HG02623 (cell line): ENCODE data around the gene TVP23A.
"Not testable (repeated sequence)": the region's sequence is repeated elsewhere in the genome, so short reads cannot be mapped to it uniquely, and the experiment has no call there.

Experiments
- ATAC-seq: cut with Tn5 transposase; IDR thresholded peaks from one replicate; pipeline ENCODE4 v1.9.1; 2021; ENCODE audit warnings: moderate library complexity; ENCODE audit not compliant: unreplicated experiment

TVP23A gene

DNA sequence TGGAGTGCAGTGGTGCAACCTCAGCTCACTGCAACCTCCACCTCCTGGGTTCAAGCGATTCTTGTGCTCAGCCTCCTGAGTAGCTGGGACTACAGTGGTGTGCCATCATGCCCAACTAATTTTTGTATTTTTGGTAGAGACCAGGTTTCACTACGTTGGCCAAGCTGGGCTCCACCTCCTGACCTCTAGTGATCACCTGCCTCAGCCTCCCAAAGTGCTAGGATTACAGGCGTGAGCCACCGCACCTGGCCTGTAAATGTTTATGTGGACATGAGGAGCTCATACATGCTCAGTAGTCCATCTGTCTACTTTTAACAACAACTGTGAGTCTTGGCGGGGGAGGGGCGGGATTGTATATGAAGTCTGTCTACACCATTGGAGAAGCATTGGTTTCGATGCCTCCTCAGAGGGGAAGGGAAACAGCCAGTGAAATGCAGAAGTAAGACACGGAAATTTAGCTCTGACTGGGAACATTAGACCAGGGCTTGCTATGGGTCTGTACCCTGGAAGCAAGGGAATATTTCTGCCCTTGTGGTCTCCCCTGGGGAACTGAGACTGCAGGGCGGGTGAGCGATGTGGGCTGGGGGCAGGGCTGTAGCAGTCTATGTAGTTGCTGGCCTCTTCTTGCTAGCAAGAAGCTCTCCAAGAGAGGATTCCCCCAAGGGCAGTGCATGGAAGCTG lies 65.6 kb downstream of the TVP23A start:
- ATAC-seq: peak; percentile 52

DNA sequence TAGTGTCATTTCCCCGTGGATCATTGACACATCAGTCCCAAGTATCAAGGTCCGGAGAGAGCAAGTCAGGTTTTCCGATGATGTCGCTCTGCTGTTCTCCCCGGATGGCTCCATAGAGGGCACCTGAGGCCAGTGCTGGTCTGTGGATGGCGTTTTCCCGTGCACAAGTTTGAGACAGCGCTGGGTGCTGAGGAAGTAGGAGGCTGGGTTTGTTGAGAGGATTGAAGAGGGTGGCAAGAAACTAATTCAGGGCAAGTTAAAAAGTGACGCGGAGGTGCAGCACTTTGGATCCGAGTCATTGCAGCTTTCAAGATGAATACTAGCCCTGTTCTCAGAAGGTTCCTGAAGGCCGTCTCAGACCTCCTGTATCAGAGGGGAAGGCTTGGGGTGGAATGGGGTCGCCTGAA lies 67.3 kb downstream of the TVP23A start:
- no peak for ATAC-seq

DNA sequence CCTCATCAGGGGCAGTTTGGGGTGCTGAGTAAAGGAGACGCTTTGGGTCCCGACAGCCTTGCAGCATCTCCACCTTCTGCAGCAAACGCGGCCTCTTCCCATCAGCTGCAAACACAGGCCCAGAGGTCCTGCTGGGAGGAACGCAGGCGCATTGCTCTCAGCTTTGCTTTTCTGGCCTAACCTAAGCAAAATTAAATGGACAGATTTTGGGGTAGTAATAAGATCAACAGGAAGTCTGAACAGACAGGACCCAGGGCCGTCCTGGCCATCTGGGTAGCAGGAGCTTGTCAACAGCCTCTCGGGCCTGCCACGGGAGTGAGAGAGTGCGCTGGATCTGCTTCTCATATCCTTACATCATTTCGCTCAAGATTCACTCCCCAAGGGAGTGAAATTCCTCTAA lies 67.8 kb downstream of the TVP23A start:
- no peak for ATAC-seq

DNA sequence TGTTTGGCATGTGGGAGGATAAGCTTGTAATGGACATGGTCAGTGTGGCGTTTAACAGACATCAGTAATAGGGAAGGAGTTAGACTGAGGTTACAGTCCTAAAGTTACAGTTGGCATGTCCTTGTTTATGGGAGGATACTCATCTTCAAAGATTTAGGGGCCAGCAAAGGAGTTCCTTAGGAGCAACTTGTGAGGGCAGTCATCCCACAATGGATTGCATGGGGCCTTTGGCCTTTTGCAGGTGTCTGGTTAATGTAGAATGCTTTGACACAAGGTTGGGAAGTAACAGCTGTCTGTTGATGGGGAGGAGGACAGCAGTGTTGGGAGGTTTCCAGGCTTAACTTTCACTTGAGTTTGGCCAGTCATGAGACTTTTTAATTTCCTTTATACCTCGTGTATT lies 72.8 kb downstream of the TVP23A start:
- no peak for ATAC-seq

DNA sequence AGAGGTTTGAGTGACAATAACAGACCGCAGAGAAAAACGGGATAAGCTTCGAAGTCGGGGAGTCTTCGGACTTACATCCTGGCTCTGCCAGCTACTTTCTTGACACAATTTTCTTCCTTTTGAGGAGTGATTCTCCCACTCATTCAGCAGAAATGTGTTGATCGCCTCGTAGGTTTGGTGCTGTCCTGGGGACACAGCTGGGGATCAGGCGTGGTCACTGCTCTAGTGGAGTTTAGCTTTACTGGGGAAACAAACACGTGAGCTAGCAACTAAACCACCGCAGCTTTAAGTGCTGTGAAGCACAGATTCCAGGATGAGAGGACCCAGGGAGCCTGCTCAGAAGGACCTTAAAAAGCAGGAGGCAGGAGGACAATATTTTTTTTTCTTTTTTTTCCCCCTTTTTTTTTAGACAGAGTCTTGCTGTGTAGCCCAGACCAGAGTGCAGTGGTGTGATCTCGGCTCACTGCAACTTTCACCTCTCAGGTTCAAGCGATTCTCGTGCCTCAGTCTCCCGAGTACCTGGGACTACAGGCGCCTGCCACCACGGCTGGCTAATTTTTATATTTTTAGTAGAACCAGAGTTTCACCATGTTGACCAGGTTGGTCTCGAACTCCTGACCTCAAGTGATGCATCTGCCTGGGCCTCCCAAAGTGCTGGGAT lies 74.1 kb downstream of the TVP23A start:
- ATAC-seq: no peak

DNA sequence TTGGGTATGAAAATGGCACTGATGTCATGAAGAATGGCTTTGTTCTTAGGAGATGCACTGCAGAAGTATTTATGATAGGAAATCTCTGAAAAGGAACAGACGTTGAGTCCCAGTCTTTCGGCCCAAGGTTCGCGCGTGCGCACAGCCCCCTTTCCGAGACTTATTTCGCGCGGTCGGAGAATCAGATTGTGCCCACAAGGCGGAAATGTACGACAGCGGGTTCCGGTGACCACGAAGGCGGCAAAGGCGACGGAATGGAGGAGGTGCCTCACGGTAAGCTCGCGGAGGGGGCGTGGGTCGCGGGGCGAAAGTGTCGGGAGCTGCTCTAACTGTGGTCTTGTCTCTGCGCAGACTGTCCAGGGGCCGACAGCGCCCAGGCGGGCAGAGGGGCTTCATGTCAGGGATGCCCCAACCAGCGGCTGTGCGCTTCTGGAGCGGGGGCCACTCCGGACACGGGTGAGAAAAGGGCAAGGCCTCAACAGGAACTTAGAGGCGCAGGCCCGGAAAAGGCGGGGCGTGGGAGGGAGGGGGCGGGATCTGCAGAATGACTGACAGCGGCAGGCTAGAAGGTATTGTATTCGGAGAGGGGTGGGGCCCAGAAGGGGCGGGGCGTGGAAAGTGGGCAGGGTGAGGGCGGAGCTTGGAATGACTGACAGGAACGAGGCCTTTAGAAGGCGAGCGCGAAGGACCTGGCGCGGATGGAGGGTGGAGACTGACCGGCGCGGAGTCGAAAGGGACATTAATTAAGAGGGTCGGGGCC lies 74.8 kb downstream of the TVP23A start, which contains the start of gene NUBP1:
Gene NUBP1 (plus strand): TSS at position 233 of the 760 bp plus-strand sequence. CDS start 22 bp downstream, at position 255.
- ATAC-seq: peak; percentile 79

DNA sequence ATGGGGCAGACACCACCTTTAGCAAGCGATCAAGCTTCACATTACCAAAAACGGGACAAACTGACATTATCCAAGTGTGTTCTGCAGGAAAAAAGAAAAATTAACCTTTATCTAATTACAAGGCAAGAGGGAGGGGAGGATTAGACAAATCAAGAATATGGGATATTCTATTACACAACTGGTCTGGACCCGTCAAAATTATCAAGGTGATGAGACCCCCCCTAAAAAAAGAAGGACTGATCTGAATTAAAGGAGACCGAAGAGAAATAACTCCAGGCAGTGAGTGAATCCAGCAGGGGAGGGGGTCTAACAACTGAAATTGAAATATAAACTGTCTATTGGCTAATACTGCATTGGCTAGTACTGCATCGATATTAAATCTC lies 75.4 kb downstream of the TVP23A start:
- ATAC-seq: no peak

DNA sequence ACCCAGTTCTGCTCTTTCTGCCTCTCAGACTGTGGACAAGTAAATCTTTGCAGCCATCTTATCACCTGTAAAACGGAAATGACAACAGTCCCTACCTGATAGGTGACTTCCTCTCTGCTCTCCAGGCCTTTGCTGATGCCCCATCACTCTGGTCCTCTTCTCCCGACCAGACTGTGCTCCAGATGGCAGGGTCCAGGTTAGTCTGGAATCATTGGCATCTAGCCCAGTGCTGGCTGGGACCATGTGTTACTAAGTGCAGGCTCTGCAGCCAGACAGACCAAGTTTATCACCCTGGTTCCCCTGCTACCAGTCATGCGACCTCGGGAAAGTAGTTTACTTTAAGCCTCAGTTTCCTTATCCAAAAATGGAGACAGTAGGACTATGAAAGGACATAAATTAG lies 76.8 kb downstream of the TVP23A start:
- ATAC-seq: no peak

DNA sequence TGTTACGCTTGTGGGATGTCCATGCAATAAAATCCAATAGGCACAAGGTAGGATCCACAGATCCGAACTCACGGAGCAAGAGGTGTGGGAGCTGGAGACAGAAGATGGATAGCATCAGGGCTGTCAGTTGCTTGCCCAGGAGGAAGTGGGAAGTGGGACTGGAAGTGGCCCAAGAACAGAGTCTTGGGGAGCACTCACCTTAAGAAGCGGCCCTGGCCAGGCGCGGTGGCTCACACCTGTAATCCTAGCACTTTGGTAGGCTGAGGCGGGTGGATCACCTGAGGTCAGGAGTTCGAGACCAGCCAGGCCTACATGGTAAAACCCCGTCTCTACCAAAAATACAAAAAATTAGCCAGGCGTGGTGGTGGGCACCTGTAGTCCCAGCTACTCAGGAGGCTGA lies 77.3 kb downstream of the TVP23A start:
- not testable (repeated sequence) for ATAC-seq

DNA sequence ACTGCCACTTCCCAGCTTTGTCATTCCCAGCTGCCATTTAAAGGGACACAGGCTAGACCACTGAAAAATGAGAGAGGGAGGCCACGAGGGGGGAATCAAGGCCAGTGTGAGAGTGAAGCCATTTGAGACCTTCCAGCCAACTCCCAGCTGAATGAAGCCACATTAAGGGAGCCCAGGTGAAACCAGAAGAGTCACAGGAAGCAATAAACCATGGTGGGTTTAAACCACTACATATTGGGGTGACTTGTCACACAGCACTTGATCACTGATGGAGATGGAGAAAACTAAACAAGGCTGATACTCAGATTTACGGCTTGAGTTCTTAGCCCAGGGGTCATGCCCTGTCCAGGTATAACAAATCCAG lies 77.8 kb downstream of the TVP23A start:
- no peak for ATAC-seq

DNA sequence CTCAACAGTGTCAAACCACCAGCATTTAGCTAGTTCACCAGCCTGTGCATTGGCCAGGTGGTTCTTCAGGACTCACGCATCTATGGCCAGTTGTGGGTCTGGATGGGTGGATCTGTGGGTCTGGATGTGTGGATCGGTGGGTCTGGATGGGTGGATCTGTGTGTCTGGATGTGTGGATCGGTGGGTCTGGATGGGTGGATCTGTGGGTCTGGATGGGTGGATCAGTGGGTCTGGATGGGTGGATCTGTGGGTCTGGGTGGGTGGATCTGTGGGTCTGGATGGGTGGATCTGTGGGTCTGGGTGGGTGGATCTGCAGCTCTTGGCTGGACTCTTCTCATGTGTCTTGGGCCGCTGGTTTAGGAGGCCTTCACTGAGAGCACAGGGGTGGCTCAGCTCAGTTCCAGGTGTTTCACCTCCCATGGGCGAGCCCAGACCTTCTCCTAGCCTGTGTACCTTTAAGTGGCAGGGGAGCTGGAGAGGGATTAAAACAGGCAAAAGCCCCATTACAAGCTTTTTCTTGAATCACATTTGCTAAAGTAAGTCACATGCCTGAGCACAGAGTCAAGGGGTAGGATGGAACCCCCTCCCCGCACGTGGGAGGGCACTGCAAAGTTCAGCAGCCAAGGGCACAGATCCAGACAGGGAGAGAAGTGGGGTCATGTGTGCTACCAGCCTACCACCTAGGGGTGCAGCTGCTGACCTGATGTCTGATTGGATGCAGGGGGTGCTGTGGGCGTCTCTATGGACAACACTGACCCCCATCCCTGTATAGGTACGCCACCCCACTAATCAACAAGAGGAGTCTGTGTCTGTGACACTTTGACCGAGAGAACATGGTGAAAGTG lies 78.4 kb downstream of the TVP23A start:
- ATAC-seq: no peak

DNA sequence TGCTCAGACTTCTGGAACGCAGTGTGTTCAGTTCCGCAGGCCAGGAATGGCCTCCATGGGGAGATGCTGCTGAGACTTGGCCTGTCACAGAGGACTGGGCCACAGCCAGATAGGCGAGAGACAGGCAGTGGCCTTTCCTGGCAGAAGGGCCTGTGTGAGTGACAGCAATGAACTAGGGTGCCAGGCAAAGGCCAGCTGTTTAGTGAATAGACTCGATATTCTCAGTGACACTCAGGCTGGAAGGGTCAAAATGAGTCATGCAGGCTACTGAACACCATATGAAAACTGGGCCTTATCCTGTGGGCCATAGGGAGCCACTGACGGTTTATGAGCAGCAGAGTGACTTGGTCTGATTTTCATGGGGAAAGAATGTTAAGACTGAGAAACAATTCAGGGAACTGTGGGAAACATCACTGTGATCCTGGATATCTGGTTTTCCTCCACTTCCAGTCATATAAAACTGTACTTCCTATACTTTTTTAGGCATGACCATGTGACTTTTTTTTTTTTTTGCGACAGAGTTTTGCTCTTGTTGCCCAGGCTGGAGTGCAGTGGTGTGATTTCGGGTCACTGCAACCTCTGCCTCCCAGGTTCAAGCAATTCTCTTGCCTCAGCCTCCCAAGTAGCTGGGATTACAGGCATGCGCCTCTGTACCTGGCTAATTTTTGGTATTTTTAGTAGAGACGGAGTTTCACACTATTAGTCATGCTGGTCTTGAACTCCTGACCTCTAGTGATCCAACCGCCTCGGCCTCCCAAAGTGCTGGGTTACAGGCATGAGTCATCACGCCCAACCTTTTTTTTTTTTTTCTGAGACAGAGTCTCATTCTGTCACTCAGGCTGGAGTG lies 80.1 kb downstream of the TVP23A start:
- ATAC-seq: peak; percentile 59

DNA sequence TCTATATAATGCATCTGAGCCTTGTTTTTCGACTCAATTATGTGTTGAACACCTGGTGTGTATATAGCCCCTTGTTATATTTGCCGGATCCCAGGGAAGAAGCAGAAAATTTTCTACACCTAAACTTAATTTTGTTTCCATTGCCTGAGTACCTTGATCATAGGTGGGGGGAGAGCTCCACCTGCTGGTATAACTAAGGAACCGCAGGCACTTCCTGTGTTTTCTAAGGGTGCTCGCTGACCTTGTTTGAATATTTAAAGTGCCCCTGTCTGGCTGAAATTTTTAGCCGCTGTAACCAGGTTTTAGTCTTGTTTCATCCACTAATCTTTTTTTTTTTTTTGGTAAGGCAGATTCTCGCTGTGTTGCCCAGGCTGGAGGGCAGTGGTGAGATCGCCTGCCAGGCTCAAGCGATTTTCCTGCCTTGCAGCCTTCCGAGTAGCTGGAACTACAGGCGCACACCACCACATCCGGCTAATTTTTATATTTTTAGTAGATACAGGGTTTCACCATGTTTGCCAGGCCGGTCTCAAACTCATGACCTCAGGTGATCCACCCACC lies 81.4 kb downstream of the TVP23A start:
- ATAC-seq: no peak

DNA sequence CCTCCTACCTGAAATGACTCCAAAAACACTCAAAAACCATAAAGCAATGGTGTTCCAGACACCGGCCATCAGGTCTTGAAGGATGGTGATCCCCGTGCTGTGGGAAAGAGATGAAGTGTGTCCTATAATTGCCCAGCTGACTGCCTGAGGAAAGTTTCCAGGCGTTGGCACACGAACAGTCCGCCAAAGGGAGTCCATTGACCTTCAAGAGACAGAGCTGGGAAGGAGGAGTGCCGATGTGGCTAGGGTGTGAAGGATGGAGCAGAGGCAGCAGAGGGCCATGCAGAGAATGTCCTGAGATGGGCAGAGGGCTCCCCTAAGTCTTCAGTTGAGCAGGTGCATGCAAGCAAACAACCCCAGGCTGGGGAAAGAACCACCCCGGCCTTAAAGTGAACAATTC lies 86.8 kb downstream of the TVP23A start:
- ATAC-seq: no peak

DNA sequence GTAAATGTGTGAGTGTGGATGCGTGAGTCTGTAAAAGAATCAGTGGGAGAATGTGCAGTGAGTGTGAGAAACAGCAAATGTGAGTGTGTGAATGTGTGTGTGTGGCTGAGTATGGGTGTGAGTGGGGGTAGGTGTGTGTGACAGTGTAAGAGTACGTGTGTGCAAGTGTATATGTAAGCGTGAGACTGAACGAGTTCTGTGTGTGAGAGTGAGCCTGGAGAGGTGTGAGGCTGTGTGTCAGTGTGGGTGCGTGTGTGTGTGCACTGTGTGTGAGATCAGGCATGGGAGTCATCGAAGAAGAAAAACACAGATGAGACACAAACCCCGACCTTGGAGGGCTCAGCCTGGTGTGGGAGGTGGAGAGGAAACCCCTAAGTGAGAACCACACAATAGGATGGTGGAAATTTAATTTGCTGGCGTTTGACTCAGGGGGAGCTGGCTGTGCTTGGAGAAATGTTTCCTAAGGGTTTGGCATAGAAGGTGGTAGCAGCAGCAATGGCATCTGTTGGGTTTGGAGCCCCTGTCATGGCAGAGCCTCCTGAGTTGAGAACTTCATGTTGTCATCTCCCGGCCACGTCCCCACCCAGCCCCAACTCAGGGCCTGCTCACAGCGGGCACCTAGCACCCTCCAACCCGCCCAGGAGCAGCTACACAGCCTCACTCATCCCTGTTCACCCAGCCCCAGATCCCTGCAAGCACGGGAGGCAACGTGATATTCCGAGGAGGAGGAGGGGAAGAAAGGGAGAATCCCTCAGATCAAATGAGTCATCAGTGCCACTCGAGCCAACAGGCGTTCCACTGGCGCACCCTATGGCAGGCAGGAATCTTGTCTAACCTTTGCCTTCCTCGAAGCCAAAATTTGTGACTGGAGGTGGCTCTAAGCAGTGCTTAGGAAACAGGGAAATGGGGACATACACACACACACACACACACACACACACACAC lies 89.2 kb downstream of the TVP23A start:
- ATAC-seq: no peak

DNA sequence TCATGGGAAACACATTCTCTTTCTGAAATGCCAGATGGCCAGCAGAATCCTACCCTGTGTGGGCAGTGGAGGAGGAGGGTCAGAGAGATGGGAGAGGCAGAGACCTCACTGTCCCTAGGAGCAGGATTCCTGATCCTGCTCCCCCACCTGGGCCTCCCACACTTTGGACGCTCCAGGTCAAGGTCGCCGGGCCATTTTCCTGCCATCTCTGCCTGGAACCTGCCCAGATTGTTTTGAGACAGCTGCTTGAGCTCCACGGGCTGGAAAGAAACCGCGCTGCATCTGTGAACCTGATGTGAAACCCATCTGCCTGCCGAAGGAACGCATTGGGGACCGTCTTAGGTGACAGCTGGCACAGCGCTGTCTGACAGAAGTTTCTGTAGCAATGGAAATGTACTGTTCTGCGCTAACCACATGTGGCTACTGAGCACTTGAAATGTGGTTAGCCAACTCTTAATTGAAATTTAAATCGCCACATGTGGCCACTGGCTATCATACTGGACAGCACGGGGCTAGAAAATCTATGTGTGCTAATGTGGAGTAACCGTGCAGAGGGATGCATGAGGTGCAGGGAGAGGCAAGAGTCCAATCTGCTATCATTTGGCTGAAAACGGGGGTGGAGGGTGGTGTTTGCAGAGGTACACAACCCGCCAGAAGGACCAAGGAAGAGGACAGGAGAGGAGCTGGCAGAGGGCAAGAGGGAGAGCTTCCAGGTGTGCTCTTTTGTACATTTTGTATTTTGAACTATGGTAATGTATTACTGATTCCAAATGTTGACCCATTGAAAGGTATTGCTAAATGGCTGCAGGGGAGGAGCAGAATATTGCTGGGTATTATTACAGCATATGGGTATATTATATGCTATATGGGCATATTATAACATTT lies 90.3 kb downstream of the TVP23A start:
- ATAC-seq: no peak
